Tibial nerve (tissue), 4 donors: ENCODE data around the gene FBXW5. TPM values are rescaled to one million over a fixed set of nuclear protein-coding genes. Genes with fewer than 3 reads are reported as not detected.

ENCODE experiments used
- DNase-seq, 2 donors: peaks; one replicate each; pipeline ENCODE4 v3.0.0-alpha.2; 2019; ENCODE audit warnings: low spot score in 2 of 2
- H3K27ac ChIP-seq, 4 donors: fragments of 200-600 bp; sonication (generic) in 3 of 4; one replicate each; pipeline ENCODE4 v1.5.1; 2017 to 2019; ENCODE audit warnings: mild to moderate bottlenecking in 1 of 4
- H3K27me3 ChIP-seq, 2 donors: fragments of 200-600 bp; sonication (generic) in 1 of 2; one replicate each; pipeline versions ENCODE4 v1.5.1 to v1.6.0; 2017 to 2019
- H3K36me3 ChIP-seq, 3 donors: fragments of 200-600 bp; sonication (generic); one replicate each; pipeline ENCODE4 v1.5.1; 2018 to 2019
- H3K4me1 ChIP-seq, 4 donors: fragments of 200-600 bp; sonication (generic) in 3 of 4; one replicate each; pipeline ENCODE4 v1.5.1; 2017 to 2019
- H3K4me3 ChIP-seq, 4 donors: fragments of 200-600 bp; sonication (generic) in 3 of 4; one replicate each; pipeline ENCODE4 v1.5.1; 2017 to 2019; ENCODE audit warnings: mild to moderate bottlenecking in 1 of 4, moderate library complexity in 1 of 4
- H3K9me3 ChIP-seq, 4 donors: fragments of 200-600 bp; sonication (generic) in 3 of 4; one replicate each; pipeline ENCODE4 v1.5.1; 2017 to 2019
- EP300 ChIP-seq, 2 donors: sonication (generic); formaldehyde crosslinking; IDR thresholded peaks; one replicate each; pipeline ENCODE4 v1.6.1; 2017; ENCODE audit warnings: antibody characterized with exemption in 2 of 2, mild to moderate bottlenecking in 1 of 2
- POLR2A ChIP-seq, 2 donors: fragments of 450-650 bp; IDR thresholded peaks; one replicate each; pipeline ENCODE4 v1.6.1; 2017; ENCODE audit warnings: antibody characterized with exemption in 2 of 2, mild to moderate bottlenecking in 2 of 2, moderate library complexity in 2 of 2
- WGBS, 2 donors: methylation state at CpG; one replicate each; pipeline ENCODE4 v1.1.5; 2018; 5-methylcytosine and 5-hydroxymethylcytosine counted together
- total RNA-seq, 4 donors: library from RNA; depleted of rRNA; stranded (reverse); fragments of >200 nt; gene quantifications; one replicate each; pipeline ENCODE4 v1.1.0, GENCODE V29; 2016
- TF ChIP-seq, protein P1 (sequence below), 5 experiments: fragments of 200-600 bp in 3 of 5; fragments of 450-650 bp in 2 of 5; sonication (generic) in 3 of 5; IDR thresholded peaks; one replicate each; pipeline ENCODE4 v1.5.1; 2016 to 2019; ENCODE audit warnings: antibody characterized with exemption in 5 of 5, mild to moderate bottlenecking in 3 of 5, moderate library complexity in 2 of 5

FBXW5 gene
- total RNA-seq, 4 donors from 2014 or later, result 138 to 227 (median 193) TPM

DNA sequence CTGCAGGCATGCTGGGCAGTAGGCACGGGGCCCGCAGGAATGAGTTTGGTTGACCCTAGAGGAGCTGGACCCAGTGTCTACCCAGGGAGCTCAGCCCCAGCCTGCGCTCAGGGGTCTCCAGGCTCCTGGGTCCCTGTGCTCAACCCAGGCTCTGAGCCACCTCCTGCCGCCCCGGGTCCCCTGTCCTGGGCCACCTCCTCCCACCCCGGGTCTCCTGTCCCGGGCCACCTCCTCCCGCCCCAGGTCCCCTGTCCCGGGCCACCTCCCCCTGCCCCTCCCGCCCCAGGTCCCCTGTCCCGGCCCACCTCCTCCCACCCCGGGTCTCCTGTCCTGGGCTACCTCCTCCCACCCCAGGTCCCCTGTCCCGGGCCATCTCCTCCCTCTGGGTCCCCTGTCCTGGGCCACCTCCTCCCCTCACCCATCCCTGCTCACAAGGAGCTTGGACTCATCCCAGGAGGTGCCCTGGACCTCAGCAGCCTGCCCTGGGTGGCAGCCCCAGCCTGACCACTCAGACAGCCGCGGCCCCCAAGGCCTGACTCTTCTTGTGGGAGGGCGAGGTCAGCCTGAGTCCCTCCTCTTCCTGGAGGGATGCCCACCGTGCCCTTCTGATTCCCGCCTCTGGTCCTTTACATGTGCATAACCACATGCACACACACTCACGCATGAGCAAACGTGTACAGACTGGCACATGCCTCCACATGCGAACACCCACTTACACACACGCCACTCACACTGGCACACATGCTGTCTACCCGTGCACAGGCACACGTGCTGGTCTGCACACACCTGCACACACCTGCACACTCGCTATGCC lies 9.9 kb upstream of the FBXW5 start:
- Histone ChIP-seq H3K4me1 (peaks cover 0 to 47% (median 15%) of the 10 kb centered on the region in 4 donors), H3K9me3 (no peaks in the 10 kb centered on the region), H3K36me3 (no peaks in the 10 kb centered on the region), H3K4me3 (no peak overlapping the region), H3K27ac (peak overlapping the region in 1 of 4 donors; percentile 41), H3K27me3 (no peaks in the 10 kb centered on the region)
- TF ChIP-seq, protein P1, sequence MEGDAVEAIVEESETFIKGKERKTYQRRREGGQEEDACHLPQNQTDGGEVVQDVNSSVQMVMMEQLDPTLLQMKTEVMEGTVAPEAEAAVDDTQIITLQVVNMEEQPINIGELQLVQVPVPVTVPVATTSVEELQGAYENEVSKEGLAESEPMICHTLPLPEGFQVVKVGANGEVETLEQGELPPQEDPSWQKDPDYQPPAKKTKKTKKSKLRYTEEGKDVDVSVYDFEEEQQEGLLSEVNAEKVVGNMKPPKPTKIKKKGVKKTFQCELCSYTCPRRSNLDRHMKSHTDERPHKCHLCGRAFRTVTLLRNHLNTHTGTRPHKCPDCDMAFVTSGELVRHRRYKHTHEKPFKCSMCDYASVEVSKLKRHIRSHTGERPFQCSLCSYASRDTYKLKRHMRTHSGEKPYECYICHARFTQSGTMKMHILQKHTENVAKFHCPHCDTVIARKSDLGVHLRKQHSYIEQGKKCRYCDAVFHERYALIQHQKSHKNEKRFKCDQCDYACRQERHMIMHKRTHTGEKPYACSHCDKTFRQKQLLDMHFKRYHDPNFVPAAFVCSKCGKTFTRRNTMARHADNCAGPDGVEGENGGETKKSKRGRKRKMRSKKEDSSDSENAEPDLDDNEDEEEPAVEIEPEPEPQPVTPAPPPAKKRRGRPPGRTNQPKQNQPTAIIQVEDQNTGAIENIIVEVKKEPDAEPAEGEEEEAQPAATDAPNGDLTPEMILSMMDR (IDR thresholded peaks at IDR 0.05), result no peak
- no peak for TF ChIP-seq EP300 (IDR thresholded peaks at IDR 0.05)
- TF ChIP-seq POLR2A (IDR thresholded peaks at IDR 0.05), result no peak
- DNase-seq, result no peak
- WGBS, 2 donors, result 84 to 86% methylated on average over 24 of the region's 25 CpGs

- 76 to 84% methylated on average over 9 to 19 of the region's 19 CpGs for WGBS, 2 donors
- no peaks in the 10 kb centered on the region for H3K36me3 ChIP-seq
- no peak overlapping the region for H3K4me3 ChIP-seq
- no peaks in the 10 kb centered on the region for H3K27me3 ChIP-seq
- no peak for DNase-seq
- peaks cover 0 to 47% (median 15%) of the 10 kb centered on the region in 4 donors for H3K4me1 ChIP-seq
- TF ChIP-seq EP300 (IDR thresholded peaks at IDR 0.05) (no peak), POLR2A (IDR thresholded peaks at IDR 0.05) (no peak)
- TF ChIP-seq, protein P1 (IDR thresholded peaks at IDR 0.05), result no peak
- peak overlapping the region in 1 of 4 donors; percentile 41 for H3K27ac ChIP-seq
- no peaks in the 10 kb centered on the region for H3K9me3 ChIP-seq
Measured at GRCh38 chr9:136953771-136954269, 9.3 kb upstream of the FBXW5 start.

- Histone ChIP-seq H3K27ac (peak overlapping the region in 3 of 4 donors; percentile 42 to 88 (median 52)), H3K9me3 (no peaks in the 10 kb centered on the region), H3K27me3 (no peaks in the 10 kb centered on the region), H3K36me3 (no peaks in the 10 kb centered on the region), H3K4me1 (peaks cover 0 to 47% (median 20%) of the 10 kb centered on the region in 4 donors), H3K4me3 (no peak overlapping the region)
- 73 to 88% methylated on average over 23 to 38 of the region's 44 CpGs for WGBS, 2 donors
- DNase-seq, result no peak
- TF ChIP-seq POLR2A (IDR thresholded peaks at IDR 0.05) (no peak), EP300 (IDR thresholded peaks at IDR 0.05) (no peak)
- TF ChIP-seq, protein P1 (IDR thresholded peaks at IDR 0.05), result no peak
Measured at GRCh38 chr9:136952876-136953770, 8.6 kb upstream of the FBXW5 start.

DNA sequence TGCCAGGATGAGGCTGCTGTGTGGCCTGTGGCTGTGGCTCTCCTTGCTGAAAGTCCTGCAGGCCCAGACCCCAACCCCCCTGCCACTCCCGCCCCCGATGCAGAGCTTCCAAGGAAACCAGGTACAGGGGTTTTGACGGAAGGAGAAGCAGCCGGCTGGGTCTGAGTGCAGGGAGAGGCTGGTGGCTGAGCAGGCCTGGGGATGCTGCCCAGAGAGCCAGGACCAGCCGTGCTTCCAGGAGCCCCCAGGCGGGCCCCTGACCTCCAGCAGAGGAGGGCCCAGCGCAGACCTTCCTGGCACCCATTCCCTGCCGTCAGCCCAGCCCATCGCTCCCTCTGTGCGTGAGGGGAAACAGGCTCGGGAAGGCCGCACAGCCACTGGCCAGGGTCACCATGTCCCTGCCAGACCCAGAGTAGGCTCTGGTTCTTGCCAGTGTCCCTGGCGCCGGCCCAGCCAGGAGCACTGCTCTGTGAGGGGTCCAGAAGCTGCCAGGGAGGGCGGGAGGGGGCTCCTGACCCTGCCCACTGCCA lies 7.8 kb upstream of the FBXW5 start:
- 45 to 47% methylated on average over 9 to 12 of the region's 15 CpGs for WGBS, 2 donors
- no peak for DNase-seq
- H3K4me3 ChIP-seq, result no peak overlapping the region
- no peaks in the 10 kb centered on the region for H3K9me3 ChIP-seq
- H3K4me1 ChIP-seq, result peaks cover 0 to 54% (median 28%) of the 10 kb centered on the region in 4 donors
- TF ChIP-seq EP300 (IDR thresholded peaks at IDR 0.05), result no peak
- TF ChIP-seq, protein P1 (IDR thresholded peaks at IDR 0.05), result no peak
- no peak for TF ChIP-seq POLR2A (IDR thresholded peaks at IDR 0.05)
- peak overlapping the region; percentile 42 to 88 (median 56) for H3K27ac ChIP-seq
- H3K27me3 ChIP-seq, result no peaks in the 10 kb centered on the region
- no peaks in the 10 kb centered on the region for H3K36me3 ChIP-seq
